Stimulated activated CD8-positive, alpha-beta memory T cell treated with anti-CD3 and anti-CD28 coated beads, Interleukin-7, amount 100 ng/mL, for 48 hours (primary cell): Measurements from ENCODE around the gene SLBP.

Experiments
- DNase-seq, 2 donors: peaks; one replicate each; pipeline ENCODE4 v3.0.0-alpha.2; 2020; ENCODE audit warnings: low read depth in 1 of 2; ENCODE audit errors: extremely low read depth in 1 of 2

The SLBP gene

DNA sequence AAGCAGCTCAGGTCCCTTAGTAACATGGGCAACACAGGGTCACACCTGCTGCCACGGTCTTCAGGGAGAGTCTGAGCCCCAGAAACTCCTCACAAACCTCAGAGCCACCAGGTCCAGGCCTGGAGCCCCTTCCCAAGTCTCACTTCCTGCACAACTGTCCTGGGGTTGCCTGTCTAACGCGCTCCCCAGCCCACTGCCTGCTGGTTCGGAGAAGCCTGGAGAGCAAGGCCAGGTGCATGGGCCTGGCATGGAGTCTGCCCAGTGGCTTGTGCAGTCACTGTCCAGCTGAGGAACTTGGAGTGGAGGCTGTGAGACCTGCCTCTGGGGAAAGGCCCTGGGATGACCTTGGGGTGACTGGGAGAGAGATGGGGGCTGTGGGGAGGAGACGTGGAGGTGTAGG is 56.0 kb downstream of the SLBP start:
- no peak for DNase-seq

DNA sequence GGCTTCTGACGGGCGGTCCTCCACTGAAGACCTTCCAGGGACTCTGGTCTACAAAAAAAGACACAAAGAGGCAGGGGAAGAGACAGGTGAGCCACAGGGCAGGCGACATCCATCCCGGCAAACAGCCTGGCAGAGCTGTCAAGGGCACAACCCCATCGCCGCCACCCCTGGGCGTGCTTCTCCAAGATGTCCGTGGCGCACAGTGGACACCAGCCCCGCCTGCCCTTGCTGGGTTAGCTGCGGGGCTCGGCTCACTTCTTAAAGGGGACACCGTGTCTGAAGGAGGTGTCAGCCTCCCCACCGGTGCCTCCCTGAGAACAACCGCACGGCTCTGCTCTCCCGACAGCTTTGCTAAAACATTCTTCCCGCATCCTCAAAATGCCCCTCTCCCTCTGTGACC is 56.4 kb downstream of the SLBP start:
- DNase-seq = no peak

DNA sequence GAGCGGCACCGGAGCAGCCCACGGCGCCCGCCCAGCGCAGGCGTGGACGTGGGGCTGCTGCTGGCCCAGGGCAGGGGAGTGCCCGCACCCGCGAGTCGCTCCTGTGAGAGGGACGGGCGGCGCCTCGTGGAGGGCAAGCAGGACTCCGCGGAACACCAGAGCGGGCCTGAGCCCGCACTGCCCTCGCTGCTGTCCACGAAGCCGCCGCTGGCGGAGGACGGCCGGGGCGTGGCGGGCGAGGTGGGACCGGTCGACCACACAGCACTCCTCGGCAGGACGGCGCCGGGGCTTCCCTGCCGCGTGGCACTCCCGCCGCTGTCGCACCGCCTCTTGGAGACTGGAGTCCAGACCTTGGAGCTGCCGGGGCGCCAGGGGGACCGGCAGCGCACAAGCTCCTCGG is 57.0 kb downstream of the SLBP start:
- DNase-seq = no peak

DNA sequence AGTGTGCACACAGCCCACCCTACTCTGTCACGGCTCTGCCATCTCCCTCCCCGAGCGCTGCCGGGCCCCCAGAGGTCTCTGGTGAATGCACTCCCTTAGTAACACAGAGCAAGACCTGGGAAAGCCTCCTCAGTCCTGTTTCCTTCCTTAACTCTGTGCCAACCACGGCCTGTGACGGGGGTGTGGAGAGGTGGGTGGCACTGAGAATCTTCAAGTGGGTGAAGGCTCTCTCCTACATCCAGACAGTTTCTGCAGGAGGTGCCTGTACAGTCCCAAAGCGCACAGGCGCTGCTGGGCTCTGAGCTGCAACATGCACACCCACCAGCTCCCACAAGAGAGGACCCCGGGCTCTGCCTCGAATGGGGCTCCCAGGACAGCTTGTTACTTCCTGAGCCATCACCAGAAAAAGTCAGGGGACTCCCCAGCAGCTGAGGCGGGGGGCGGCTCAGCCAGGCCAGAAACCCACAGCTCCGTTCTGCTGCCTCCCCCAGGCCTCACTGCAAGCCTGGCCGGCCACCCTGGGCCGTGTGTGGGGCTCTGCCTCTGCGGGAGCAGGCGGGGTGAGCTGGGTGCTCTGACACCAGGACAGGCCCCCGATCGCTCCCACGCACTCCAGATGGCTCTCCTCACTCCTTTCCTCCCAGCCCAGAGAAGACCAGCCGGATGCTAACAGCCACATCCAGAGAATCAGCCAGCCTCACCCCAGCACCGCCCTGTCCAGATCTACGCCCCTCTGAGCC is 57.7 kb downstream of the SLBP start:
- DNase-seq = no peak

DNA sequence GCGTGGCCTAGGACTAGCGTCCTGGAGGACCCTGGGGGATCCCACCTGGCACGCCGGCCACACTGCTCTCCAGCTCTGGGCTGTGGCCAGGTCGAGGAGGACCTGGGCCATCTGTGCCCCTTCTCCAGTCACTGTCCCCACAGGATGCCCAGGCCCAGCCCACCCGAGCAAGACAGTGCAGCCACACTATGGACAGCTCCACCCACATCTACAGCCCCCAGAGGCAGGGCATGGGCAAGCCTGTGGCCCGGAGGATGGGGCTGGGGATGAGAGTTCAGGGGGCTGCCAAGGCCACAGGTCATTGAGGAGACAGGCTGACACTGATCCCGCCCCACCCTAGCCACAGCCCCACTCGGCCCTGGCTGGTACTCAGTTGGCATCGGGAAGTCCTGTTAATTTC is 58.3 kb downstream of the SLBP start:
- no peak for DNase-seq

DNA sequence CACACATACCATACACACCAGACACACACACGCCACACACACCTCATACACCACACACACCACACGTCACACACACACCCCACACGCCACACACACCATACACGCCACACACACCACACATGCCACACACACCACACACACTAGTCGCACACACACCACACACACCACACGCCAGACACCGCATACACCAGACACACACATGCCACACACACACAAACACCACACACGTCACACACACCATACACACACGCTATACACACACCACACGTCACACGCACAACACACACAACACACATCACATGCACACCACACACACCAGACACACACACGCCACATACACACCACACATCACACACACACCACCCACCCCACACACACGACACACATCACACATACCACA is 60.0 kb downstream of the SLBP start:
- DNase-seq = no peak

DNA sequence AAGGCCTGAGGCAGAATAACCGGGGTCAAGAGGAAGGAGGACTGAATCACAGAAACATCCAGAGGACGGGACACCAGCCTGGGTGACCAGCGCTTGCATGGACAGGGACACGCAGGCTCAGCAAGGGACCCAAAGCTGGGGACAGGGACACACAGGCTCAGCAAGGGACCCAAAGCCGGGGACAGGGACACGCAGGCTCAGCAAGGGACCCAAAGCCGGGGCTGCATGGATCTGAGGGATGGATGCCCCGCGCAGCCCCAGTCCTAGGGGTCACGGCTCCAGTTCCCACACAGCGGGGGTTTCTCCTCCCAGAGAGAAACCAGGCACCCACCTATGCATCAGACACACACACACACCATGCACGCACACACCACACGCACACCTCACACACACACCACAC is 60.5 kb downstream of the SLBP start:
- DNase-seq = no peak

DNA sequence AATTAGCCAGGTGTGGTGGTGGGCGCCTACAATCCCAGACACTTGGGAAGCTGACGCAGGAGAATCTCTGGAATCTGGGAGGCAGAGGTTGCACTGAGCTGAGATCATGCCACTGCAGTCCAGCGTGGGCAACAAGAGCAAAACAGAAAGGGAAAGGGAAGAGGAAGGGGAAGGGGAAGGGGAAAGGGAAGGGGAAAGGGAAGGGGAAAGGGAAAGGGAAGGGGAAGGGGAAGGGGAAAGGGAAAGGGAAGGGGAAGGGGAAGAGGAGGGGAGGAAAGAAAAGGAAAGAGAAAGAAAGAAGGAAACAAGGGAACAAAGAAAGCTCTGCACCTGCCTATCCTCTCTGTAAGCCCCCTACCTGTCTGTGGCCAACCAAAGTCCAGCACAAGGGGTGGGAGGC is 63.2 kb downstream of the SLBP start:
- no peak for DNase-seq

DNA sequence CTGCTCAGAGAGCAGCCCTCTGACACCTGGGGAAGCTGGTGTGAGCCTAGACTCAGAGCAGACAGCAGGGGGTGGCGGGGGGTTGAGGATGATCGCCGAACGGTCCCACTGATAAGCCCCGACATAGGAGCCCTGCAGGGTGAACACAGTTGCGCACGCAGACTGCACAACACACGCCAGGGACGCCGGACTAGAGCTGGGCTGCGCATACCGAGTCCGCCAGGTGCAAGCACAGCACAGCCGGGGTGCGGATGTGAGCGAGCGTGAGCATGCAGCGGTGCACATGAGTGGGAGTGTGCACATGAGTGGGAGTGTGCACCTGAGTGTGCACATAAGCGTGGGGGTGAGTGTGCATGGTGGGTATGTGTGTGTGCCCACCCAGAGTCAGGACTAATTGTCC is 64.7 kb downstream of the SLBP start:
- DNase-seq = no peak

DNA sequence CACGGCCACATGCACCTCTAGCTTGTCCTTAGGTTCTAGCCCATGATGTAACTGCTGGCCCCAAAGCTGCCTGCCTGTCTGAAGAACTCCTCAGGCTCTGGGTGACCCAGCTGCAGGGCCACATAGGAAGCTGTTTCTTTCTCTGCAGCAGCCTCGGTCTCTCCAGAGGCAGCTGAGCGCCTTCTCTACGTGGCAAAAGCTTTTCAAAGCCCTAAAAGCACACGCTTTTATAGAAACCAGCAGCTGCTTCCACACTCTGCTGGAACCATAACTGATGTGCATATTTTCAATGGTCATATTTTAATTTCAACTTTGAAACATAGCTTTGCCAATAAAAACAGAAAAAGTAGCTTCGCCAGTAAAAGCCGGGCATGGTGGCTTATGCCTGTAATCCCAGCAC is 65.4 kb downstream of the SLBP start:
- no peak for DNase-seq

DNA sequence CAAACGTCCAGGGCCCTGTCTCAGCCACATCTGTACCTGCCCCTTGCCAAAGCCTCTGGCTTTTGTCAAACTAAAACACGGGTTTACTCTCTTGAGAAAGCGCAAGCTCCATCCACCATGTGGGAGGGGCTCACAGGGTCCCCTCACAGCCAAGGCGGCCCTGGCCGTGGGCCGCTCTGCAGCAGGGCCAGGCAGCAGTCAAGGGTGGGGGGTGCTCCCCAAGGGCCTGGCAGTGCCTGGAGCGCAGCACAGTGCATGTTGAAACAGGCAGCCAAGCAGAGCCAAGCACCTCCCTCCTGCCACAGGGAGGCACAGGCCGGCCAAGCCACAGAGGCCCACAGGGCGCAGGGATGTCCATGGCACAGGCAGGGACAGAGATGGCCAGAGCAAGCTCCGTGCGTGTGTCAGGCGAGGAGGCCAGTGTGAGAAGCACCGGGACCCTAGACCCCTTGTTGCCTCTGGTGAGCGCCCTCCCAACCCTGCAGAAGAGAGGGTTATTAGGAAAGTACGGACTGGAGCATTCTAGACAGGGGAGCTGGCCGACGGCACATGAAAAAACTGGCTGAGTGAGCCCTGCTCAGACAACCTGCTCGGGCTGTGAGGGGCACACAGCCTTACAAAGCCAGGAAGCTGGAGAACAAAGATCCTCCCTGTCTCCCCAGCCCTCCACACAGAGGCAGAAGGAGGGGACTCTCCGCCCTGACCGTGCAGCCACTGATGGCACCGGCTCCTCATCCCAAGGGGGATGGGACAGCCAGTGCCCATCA is 67.0 kb downstream of the SLBP start:
- no peak for DNase-seq

DNA sequence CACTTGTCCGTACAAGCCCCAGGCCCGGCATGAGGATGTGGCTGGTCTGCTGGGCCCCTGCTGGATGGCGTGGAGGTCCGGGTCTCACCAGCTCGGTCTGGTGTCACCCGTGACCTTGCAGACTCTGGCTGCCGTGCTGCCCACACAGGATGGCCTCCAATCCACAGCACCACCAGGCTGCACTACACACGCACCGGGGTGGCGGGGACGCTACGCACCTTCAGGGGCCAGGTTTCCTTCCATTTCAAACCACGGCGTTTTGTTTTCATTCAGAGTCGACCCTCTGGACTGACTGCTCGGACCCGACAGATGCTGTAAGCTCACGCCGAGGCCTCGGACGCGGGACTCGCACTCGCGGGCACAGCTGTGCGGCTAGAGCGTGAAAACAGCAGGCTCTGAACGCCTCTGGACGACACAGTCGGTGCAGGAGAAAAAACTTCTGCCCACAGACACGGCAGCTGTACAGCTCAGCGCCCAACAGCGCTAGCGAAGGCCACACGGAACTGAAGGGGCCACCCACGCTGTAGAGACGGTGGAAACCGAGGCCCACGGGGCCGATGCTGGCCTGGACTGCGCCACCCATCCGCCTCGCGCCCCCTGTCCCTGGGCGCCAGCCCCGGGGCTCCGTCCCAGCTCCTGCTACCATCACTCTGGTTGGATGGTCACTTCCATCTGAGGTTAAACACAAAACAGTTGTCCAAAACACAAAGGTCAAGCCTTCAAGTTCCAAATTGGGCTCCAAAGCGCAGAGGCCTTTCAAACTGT is 68.0 kb downstream of the SLBP start:
- no peak for DNase-seq
